GM23338 (cell line): Measurements from ENCODE around the gene UMODL1.

Experiments used
- CREB1 ChIP-seq: fragments of 250-450 bp; sonication (Bioruptor Pico); IDR thresholded peaks from 2 replicates; pipeline ENCODE4 v1.5.0; 2020; ENCODE audit warnings: low read depth, mild to moderate bottlenecking, moderate library complexity
- TF ChIP-seq, protein P1 (sequence below), 2 experiments: fragments of 200-600 bp in 1 of 2; sonication (generic) in 1 of 2; conservative IDR thresholded peaks; 2 replicates each; pipeline versions ENCODE4 v1.5.1 to v1.6.1; 2016 to 2017; ENCODE audit warnings: antibody characterized with exemption in 2 of 2, low read depth in 2 of 2, mild to moderate bottlenecking in 2 of 2, moderate library complexity in 1 of 2
- TF ChIP-seq, protein P2 (sequence below): IDR thresholded peaks from one replicate; pipeline ENCODE4 v1.6.1; 2018; ENCODE audit warnings: antibody characterized with exemption; ENCODE audit not compliant: unreplicated experiment

DNA sequence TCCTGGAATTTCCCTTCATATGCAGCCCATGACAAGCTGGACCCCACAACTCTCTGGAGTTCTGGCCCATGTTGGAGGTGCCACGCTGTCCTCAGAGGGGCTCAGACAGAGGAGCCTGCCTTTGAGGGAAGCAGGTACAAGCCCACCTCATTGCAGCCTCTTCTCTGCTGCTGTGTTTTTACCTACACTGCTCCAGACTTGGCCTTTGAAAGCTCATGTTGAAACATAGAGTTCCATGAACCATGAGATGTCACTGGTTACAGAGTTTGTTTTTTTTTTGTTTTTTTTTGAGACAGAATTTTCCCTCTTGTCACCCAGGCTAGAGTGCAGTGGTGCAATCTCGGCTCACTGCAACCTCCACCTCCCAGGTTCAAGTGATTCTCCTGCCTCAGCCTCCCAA lies 38.9 kb upstream of the UMODL1 start:
- TF ChIP-seq, protein P1, sequence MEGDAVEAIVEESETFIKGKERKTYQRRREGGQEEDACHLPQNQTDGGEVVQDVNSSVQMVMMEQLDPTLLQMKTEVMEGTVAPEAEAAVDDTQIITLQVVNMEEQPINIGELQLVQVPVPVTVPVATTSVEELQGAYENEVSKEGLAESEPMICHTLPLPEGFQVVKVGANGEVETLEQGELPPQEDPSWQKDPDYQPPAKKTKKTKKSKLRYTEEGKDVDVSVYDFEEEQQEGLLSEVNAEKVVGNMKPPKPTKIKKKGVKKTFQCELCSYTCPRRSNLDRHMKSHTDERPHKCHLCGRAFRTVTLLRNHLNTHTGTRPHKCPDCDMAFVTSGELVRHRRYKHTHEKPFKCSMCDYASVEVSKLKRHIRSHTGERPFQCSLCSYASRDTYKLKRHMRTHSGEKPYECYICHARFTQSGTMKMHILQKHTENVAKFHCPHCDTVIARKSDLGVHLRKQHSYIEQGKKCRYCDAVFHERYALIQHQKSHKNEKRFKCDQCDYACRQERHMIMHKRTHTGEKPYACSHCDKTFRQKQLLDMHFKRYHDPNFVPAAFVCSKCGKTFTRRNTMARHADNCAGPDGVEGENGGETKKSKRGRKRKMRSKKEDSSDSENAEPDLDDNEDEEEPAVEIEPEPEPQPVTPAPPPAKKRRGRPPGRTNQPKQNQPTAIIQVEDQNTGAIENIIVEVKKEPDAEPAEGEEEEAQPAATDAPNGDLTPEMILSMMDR (conservative IDR thresholded peaks at IDR 0.05; ENCODE audit: low read depth in 2 of 2), result no peak
- TF ChIP-seq, protein P2, sequence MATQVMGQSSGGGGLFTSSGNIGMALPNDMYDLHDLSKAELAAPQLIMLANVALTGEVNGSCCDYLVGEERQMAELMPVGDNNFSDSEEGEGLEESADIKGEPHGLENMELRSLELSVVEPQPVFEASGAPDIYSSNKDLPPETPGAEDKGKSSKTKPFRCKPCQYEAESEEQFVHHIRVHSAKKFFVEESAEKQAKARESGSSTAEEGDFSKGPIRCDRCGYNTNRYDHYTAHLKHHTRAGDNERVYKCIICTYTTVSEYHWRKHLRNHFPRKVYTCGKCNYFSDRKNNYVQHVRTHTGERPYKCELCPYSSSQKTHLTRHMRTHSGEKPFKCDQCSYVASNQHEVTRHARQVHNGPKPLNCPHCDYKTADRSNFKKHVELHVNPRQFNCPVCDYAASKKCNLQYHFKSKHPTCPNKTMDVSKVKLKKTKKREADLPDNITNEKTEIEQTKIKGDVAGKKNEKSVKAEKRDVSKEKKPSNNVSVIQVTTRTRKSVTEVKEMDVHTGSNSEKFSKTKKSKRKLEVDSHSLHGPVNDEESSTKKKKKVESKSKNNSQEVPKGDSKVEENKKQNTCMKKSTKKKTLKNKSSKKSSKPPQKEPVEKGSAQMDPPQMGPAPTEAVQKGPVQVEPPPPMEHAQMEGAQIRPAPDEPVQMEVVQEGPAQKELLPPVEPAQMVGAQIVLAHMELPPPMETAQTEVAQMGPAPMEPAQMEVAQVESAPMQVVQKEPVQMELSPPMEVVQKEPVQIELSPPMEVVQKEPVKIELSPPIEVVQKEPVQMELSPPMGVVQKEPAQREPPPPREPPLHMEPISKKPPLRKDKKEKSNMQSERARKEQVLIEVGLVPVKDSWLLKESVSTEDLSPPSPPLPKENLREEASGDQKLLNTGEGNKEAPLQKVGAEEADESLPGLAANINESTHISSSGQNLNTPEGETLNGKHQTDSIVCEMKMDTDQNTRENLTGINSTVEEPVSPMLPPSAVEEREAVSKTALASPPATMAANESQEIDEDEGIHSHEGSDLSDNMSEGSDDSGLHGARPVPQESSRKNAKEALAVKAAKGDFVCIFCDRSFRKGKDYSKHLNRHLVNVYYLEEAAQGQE, result no peak
- no peak for TF ChIP-seq CREB1 (CRISPR knock-in tag)
